Hypothalamus (tissue), 51 donors: ENCODE results near the gene OPCML.

ENCODE experiments used
- DNase-seq, 51 donors: peaks; one replicate each; lab custom pipeline; 2025; lab: John Stamatoyannopoulos, UW

Gene OPCML

GRCh38 chr11:133206313-133207005 is 325.8 kb downstream of the OPCML start:
- DNase-seq, result no peak

- no peak for DNase-seq
Observed at GRCh38 chr11:133204158-133204557, 328.1 kb downstream of the OPCML start.

GRCh38 chr11:133202816-133203215 is 329.5 kb downstream of the OPCML start:
- DNase-seq, result no peak

- no peak for DNase-seq
Observed at GRCh38 chr11:133198438-133198837, 333.9 kb downstream of the OPCML start.

- no peak for DNase-seq
Observed at GRCh38 chr11:133197425-133197824, 334.9 kb downstream of the OPCML start.

- no peak for DNase-seq
Observed at GRCh38 chr11:133191931-133192330, 340.4 kb downstream of the OPCML start.

GRCh38 chr11:133181667-133182066 is 350.6 kb downstream of the OPCML start:
- peak in 1 of 51 donors; percentile 3 for DNase-seq

GRCh38 chr11:133181066-133181465 is 351.2 kb downstream of the OPCML start:
- no peak for DNase-seq

- DNase-seq, result no peak
Observed at GRCh38 chr11:133180201-133180600, 352.1 kb downstream of the OPCML start.

GRCh38 chr11:133176748-133177147 is 355.6 kb downstream of the OPCML start:
- no peak for DNase-seq

GRCh38 chr11:133175103-133175502 is 357.2 kb downstream of the OPCML start:
- DNase-seq, result no peak

- no peak for DNase-seq
Observed at GRCh38 chr11:133173810-133174412, 358.4 kb downstream of the OPCML start.

GRCh38 chr11:133172349-133172748 is 360.0 kb downstream of the OPCML start:
- no peak for DNase-seq

- no peak for DNase-seq
Observed at GRCh38 chr11:133171374-133171773, 360.9 kb downstream of the OPCML start.

- no peak for DNase-seq
Observed at GRCh38 chr11:133168016-133168415, 364.3 kb downstream of the OPCML start.

GRCh38 chr11:133166662-133167061 is 365.6 kb downstream of the OPCML start:
- no peak for DNase-seq

GRCh38 chr11:133164986-133165385 is 367.3 kb downstream of the OPCML start:
- no peak for DNase-seq

- DNase-seq, result peak in 7 of 51 donors; percentile 4 to 64 (median 8)
Observed at GRCh38 chr11:133163463-133164419, 368.6 kb downstream of the OPCML start.

- no peak for DNase-seq
Observed at GRCh38 chr11:133162227-133162626, 370.1 kb downstream of the OPCML start.

- DNase-seq, result no peak
Observed at GRCh38 chr11:133160754-133161153, 371.5 kb downstream of the OPCML start.
